Stimulated activated CD4-positive, alpha-beta T cell treated with anti-CD3 and anti-CD28 coated beads, TNF-alpha, amount 100 ng/mL, for 4 hours (primary cell): ENCODE measurements around the gene NET1.

Experiments
- DNase-seq, 3 experiments: peaks; one replicate each; pipeline ENCODE4 v3.0.0-alpha.2; 2020; ENCODE audit warnings: low read depth in 3 of 3

Gene NET1

GRCh38 chr10:5442990-5443370 is 30.6 kb downstream of the NET1 start:
- no peak for DNase-seq

DNA sequence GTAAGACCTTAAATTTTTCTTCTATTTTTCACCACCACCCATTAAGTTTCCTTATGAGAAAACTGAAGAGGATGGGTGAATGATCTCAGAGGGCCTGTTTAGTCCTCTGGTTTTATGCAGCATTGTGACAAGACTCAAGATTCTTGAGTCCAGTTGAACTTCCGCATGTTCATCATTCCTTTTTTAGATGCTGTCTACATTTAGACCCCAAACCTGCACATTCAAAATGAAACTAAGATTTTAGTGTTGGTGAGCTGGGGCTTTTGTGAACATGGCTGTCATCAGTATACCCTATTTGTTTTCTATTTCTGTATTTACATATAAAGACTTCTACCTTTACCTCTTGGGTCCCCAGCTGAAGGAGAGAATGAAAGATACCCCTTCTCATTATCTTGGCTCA is 31.1 kb downstream of the NET1 start:
- DNase-seq: no peak

- DNase-seq: no peak
These were observed 32.6 kb downstream of the NET1 start for GRCh38 chr10:5445006-5445405.

DNA sequence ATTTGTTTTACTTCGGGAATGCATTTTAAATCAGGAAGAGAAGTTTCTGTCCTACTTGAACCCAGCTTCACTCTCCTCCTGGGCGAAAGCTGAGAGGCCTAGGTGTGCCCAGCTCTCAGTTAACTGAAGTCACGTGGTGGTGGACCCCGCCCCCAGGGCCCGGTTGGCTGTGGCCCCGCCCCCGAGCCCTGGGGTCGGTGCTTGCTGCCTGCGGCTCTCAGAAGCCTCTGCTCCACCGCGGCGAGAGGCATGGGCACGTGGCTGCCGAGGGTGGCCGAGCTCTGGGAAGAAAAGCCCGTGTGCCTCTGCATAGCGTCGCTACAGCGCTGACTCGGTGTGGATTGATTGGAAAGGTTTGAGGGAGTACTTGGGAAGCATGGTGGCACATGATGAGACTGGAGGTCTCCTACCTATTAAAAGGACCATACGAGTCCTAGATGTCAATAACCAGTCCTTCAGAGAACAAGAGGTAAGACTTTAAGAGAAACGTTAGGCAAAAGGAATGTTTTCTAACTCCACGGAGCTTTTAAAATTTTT is 34.1 kb downstream of the NET1 start:
- peak; percentile 59 to 77 (median 60) for DNase-seq

DNA sequence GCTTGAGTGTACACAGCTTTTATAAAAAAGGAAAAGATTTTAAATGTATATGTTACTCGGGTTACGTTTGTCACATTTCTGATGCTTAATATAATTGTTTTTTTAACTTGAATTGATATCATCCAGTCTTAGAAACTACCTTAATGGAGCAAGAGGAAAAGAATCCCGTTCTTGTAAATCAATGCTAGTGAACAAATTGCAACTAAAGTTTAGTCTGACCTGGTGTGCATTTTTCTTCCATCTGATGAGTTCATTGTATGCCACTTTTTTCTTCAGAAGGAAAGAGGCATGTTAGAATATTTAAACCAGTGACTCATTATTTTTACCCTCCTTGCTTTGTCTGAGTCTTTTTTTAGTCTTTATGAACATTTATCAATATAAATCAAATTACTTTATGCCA is 34.7 kb downstream of the NET1 start:
- no peak for DNase-seq

DNA sequence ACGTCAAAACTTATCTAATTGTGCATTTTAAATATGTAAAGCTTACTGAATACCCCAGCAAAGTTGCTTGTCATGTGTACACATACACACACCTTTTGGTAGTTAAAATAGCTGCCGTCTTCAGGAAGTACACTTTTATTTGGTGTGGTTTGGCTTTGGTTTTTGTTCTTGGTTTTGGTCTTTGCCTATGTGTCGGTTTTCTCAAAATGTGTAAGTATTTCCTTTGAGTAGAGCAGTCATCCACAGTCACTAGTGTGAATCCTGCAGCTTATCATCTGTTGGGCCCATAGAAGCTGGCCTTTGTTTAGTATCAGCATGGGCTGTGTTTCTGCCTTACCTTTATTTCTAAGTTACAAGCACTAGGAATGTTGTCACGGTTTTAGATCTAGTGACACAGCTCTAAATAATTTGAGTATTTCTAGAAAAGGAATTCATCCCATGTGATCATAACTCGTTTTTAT is 35.3 kb downstream of the NET1 start:
- no peak for DNase-seq

- no peak for DNase-seq
These were observed 36.1 kb downstream of the NET1 start for GRCh38 chr10:5448333-5449001.

DNA sequence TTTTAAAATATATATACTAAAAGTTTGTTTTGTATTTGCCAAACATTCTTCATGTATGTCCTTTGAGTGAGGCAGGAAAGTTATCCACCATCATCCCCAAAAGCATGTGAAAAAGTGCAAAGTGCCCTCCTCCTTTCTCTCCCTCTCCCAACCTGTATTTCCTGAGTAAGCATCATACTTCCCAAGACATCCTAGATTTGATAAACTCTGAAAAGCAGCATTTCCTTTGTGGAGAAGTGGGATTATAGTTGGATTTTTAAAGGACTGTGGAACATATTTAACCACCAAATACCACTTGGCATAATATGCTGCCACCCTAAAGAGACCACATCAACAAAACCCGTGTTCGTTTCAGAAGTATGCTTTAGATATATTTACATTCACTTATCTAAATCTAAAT is 36.9 kb downstream of the NET1 start:
- DNase-seq: no peak

DNA sequence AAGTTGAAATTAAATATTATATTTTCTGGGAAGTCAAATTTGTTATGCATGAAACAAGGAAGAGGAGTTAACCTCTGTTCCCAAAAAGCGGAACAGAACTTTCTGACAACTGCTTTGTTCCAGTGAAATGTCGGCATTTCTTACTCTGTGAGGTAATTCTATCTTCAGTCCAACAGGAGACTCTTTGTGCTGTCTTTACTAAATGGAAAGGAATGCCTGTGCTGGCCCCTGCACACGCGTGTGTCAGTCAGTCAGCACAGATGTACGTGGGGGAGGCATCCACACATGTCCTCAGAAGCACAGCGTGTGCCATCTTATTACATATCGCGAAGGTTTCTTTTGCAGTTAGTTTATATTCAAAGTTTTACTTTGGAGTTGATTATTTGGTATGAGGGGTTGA is 37.5 kb downstream of the NET1 start:
- no peak for DNase-seq

DNA sequence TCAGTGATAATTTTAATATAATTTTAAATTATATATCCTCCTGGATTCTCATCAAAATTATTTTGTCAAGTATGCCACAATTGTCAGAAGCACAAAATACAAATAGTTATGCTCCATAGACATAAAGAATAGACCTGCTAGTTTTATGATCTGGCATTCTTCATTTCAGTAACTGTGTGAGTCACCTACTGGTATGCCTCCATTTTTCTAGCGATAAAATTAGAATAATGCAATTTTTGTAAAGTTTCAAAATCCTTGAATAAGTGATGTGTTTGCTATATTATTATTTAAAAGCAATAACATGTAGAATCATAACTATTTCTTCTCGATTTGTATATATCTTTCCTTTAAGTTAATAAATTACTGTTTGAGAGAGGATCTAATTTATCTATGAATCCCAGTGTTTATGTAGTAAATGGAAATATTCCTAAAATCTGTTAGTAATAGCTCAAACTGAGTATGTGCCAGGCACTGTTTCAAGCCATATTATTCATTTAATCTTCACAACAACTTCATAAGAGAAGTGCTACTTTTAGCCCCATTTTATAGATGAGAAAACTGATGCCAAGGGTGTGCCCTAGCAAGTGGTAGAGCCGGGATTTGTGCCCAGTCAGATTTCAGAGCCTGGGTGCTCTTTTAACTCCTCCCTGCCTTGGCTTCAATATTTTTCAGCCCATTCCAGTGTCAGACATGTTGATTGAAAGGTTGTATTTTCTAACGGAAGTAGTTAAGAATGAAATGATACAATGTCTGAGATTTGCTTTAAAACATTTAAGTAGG is 38.4 kb downstream of the NET1 start:
- DNase-seq: no peak

GRCh38 chr10:5453749-5454489 is 41.6 kb downstream of the NET1 start:
- DNase-seq: no peak

DNA sequence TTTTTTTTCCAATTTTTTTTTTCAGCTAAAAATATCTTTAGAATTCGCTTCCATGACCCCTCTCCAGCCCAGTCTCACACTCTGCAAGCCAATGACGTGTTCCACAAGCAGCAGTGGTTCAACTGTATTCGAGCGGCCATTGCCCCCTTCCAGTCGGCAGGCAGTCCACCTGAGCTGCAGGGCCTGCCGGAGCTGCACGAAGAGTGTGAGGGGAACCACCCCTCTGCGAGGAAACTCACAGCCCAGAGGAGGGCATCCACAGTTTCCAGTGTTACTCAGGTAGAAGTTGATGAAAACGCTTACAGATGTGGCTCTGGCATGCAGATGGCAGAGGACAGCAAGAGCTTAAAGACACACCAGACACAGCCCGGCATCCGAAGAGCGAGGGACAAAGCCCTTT is 44.2 kb downstream of the NET1 start:
- no peak for DNase-seq

- no peak for DNase-seq
These were observed 45.4 kb downstream of the NET1 start for GRCh38 chr10:5457741-5458140.

DNA sequence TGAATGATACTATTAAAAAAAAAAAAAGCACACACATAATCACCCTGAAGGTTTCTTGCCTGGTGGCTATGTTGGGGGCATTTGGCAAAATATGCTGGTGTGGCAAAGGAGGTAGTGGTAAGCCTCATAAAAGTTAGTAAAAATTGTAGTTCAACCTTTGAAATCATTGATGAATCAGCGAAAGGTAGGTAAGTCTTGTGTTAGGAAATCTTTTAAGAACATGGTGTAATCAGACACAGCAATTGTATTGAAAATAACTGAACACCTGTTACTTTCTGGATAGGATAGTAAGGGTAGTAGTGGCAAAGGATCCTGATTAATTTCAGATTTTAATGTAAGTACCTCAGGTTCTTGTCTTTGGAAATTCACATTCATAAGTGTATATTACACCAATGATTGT is 46.1 kb downstream of the NET1 start:
- no peak for DNase-seq

DNA sequence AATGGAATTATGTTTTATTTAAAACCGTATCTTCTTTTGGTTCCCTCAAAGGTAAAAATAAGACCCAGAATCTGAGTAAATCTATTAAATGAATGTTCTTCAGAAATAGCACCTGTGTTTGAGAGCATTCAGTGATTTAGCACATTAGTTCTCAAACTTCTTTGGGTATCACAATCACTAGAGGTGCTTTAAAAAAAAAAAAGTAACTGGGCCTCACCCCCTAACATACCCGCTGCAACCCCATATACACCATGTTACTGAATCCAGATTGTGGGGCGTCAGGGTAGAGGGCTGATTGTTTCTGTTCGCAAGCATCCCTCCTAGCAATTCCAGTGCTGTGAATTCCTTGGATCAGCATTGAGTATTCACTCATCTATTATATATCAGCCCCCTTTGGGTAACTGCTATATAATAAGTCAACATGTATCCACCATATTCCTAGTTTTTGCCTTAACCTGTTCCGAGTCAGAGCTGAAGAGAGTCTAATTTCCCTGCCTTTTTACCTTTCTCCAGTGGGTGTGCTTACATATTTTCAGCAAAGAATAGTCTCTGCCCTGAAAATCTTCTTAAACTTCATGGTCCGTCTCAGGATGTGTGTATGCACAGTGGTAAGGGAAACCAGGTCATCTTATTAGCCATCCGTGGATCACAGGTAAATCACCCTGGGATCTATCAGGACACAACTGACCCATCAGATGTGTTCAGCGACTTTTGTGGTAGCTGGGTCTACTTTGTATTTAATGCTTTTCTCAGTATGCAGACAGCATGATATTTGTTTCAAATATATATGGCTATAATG is 46.8 kb downstream of the NET1 start:
- DNase-seq: no peak

- DNase-seq: no peak
These were observed 48.3 kb downstream of the NET1 start for GRCh38 chr10:5460468-5461202.

DNA sequence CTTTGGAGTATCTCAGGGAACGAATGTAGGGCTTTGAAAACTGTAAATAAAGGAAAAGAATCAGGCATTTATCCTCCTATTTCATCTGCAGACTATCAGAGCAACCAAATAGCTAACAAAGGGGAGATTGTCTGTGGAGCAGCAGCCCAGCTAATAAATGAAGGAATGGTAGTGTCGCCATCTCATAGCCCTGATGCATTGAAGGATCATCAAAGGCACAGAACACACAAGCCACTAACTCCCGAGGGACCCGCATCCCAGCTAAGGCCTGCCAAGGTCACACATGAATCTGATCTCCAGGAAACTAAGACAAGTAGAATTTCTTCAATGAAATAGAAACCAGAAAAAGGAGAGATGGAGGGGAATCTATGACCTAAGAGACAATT is 48.8 kb downstream of the NET1 start:
- no peak for DNase-seq

DNA sequence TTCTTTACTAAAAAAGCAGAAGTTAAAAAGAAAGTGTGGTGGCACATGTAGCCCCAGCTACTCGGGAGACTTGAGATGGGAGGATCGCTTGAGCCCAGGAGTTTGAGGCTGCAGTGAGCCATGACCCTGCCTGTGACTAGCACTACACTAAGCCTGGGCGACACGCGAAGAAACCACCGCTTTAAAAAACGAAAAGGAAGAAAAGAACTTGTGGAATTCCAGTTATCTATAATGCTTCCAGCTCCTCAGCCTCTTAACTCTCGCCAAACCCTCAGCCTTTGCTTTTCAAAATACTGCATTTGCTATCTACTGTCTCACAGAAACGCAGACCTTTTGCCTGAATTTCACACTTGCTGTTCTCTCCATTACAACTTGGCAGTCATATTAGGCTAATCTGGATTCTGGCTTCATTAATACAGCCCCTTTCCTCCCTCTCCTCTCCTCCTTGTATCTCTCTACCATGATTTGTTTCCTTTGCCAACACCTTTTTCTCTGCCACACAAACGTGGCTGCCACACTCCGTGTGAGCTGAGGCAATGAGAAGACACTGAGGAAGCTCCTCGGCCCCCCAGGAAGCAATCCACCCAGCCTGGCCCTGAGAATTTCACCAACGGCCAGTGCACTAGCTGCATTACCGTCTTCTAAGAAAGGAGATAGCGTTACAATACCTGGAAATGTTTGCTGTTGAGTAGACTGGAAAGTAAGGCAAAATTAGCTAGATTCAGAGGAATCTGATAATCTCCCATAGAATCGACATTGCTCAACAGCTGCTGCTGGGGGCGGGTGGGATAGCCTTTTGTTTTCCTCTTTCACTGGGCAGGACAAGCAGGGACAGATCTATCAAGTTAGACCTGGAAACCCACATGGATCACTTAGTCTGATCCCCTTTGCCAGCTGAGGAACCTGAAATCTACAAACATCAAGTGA is 49.8 kb downstream of the NET1 start:
- no peak for DNase-seq

DNA sequence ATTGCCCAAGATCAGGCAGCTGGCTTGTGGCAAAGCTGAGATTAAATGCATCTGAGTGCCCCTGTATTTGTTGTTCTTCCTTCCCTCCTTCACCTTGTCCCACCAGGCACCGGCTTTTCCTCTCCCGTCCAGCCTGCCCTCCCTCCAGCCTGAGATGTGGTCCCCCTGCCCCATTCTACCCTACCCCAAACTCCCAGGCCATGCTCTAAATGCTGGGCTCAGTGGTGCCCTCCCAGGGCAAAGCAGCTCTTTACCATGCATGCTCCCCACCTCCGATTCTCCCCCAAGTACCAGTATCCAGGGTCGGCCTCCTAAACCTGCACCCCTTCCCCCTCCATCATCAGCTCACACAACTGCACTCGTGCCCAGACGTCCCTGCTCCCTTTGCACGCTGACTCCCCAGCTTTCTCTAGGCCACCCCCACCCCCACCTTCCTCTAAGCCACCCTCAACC is 50.5 kb downstream of the NET1 start:
- no peak for DNase-seq

DNA sequence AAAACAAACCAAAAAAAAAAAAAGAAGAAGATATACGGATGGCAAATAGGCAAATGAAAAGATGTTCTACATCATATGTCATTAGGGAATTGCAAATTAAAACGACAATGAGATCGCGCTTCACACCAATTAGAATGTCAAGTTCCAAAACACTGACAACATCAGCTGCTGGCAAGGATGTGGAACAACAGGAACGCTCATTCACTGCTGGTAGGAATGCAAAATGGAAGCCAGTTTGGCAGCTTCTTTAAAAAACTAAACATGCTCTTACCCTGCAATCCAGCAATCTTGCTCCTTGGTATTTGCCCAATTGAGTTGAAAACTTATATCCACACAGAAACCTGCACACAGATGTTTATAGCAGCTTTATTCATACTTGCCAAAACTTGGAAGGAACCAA is 52.2 kb downstream of the NET1 start:
- DNase-seq: no peak
